ENCODE results near the gene LRRC70. TPM values are rescaled to one million over a fixed set of nuclear protein-coding genes. Genes with fewer than 3 reads are reported as not detected.
A peak's percentile ranks its signal among the peaks of the same experiment; 100 is the strongest.

The LRRC70 gene
- total and polyA plus RNA-seq, 2 experiments from 2014 or later, result 0.54 to 0.68 TPM

DNA sequence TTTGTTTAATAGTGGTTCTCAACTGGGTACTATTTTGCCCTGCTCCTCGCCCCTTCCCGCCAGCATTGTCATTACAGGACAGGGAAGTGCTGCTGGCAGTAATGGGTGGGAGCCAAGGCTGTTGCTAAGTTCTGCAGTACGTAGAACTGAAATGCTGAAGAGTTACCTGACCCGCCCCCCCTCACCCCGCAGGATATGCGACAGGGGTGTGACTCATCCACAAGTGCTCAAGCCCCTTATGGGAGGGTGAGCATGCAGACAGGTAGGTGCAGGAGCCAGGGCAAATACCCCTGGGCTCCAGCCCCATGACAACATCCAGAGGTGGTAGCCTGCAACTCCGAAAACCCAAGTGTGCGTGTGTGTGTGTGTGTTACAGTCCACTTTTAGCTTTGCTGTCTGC lies 35.7 kb downstream of the LRRC70 start:
- no peaks in the 10 kb centered on the region for H3K27me3 ChIP-seq
- DNase-seq (ENCODE audit: low read depth in 1 of 2, low spot score in 1 of 2), result no peak
- no peak overlapping the region for H3K4me3 ChIP-seq
- H3K36me3 ChIP-seq, result no peaks in the 10 kb centered on the region
- TF ChIP-seq, protein P1, sequence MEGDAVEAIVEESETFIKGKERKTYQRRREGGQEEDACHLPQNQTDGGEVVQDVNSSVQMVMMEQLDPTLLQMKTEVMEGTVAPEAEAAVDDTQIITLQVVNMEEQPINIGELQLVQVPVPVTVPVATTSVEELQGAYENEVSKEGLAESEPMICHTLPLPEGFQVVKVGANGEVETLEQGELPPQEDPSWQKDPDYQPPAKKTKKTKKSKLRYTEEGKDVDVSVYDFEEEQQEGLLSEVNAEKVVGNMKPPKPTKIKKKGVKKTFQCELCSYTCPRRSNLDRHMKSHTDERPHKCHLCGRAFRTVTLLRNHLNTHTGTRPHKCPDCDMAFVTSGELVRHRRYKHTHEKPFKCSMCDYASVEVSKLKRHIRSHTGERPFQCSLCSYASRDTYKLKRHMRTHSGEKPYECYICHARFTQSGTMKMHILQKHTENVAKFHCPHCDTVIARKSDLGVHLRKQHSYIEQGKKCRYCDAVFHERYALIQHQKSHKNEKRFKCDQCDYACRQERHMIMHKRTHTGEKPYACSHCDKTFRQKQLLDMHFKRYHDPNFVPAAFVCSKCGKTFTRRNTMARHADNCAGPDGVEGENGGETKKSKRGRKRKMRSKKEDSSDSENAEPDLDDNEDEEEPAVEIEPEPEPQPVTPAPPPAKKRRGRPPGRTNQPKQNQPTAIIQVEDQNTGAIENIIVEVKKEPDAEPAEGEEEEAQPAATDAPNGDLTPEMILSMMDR (IDR thresholded peaks at IDR 0.05; ENCODE audit: low read depth, low read length), result no peak
- H3K9me3 ChIP-seq (ENCODE audit: low read depth), result no peaks in the 10 kb centered on the region
- no peak overlapping the region for H3K27ac ChIP-seq
- H3K4me1 ChIP-seq (ENCODE audit: low read depth), result no peaks in the 10 kb centered on the region

DNA sequence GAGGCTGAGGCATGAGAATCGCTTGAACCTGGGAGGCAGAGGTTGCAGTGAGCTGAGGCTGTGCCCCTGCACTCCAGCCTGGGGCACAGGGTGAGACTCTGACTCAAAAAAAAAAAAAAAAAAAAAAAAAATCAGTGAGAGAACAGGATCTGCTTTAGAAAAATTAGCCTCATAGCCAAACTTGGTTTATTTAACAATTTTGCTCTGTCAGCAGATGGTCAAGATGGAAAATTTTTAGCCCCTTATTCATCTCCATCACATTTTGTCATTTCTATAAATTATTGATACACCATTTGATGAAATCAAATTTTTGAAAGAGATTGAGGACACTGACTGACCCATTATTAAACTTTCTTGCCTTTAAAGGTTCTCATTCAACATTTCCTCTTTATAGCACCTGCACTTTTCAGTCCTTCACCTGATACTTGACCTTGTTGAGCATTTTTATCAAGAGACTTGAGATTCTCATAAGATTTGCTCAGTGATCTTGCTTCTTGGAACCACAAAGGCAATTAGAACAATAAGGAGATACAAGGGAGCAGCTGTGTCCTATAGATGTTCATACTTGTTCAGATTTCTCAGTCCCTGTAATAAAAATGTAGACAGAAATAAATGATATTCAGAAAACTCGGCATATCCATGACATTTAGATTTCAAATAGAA lies 38.1 kb downstream of the LRRC70 start:
- Histone ChIP-seq H3K4me3 (no peak overlapping the region), H3K4me1 (ENCODE audit: low read depth) (no peaks in the 10 kb centered on the region), H3K27me3 (no peaks in the 10 kb centered on the region), H3K36me3 (no peaks in the 10 kb centered on the region), H3K9me3 (ENCODE audit: low read depth) (no peaks in the 10 kb centered on the region), H3K27ac (no peak overlapping the region)
- DNase-seq (ENCODE audit: low read depth in 1 of 2, low spot score in 1 of 2), result no peak
- TF ChIP-seq, protein P1 (IDR thresholded peaks at IDR 0.05; ENCODE audit: low read depth, low read length), result no peak

DNA sequence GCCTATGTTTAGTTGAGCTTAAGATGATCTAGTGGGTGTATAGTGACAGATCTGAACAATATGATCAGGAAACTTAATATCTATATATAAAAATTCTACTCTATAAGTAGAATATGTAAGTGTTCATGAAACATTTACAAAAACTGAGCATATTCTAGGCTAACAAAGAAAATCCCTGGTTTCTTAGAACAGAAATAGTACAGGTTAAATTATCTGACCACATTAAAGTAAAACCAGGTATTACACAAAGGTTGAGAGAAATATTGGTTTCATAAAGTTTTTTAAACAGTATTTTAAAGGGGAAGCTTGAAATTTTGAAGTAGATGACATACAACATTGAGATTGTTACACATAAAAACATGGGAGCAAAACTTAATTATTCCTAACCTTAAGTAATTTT lies 39.3 kb downstream of the LRRC70 start:
- no peak overlapping the region for H3K4me3 ChIP-seq
- TF ChIP-seq, protein P1 (IDR thresholded peaks at IDR 0.05; ENCODE audit: low read depth, low read length), result no peak
- H3K9me3 ChIP-seq (ENCODE audit: low read depth), result no peaks in the 10 kb centered on the region
- H3K4me1 ChIP-seq (ENCODE audit: low read depth), result no peaks in the 10 kb centered on the region
- no peak for DNase-seq (ENCODE audit: low read depth in 1 of 2, low spot score in 1 of 2)
- H3K36me3 ChIP-seq, result no peaks in the 10 kb centered on the region
- H3K27me3 ChIP-seq, result no peaks in the 10 kb centered on the region
- no peak overlapping the region for H3K27ac ChIP-seq

DNA sequence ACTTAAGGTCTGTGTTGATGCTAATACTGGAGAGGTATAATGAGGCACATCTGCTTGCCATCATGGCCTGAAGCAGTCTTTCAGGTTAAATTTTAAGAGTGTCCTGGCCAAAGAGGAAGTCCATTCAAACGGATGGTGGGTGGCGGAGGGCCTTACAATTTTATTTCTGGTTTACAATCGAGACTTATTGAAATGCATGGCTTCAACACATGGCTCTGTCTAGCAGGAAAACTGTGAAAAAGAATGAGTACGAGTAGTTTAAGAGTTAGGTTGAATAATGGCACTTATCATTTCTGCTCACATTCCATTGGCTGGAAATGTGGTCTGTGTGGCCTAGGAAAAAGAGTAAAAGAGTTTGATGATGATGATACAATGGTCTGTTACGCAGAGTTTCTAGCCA lies 42.1 kb downstream of the LRRC70 start:
- TF ChIP-seq, protein P1 (IDR thresholded peaks at IDR 0.05; ENCODE audit: low read depth, low read length), result no peak
- Histone ChIP-seq H3K36me3 (no peaks in the 10 kb centered on the region), H3K27me3 (no peaks in the 10 kb centered on the region), H3K9me3 (ENCODE audit: low read depth) (no peaks in the 10 kb centered on the region), H3K27ac (no peak overlapping the region), H3K4me3 (no peak overlapping the region), H3K4me1 (ENCODE audit: low read depth) (peaks cover 7% of the 10 kb centered on the region)
- DNase-seq (ENCODE audit: low read depth in 1 of 2, low spot score in 1 of 2), result no peak

DNA sequence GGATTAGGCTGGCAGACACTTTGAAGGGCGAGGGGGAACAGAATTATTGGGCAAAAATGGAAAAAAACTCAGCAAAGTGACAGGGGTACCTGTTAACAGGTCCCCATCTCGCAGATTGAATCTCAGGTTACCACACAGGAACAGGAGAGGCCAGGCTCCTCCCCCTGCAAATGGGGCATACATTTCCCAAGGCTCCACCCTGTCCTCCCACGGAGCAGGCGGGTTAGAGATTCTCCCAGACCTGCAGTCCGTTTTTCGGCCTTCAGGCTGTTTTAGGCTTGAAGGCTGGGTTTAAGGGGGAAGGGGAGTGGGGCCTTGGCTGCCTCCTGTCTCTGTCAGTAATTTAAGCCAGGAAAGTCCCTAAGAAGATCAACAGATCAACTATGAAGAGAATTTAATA lies 42.7 kb downstream of the LRRC70 start:
- Histone ChIP-seq H3K27me3 (no peaks in the 10 kb centered on the region), H3K4me1 (ENCODE audit: low read depth) (peaks cover 8% of the 10 kb centered on the region), H3K36me3 (no peaks in the 10 kb centered on the region), H3K9me3 (ENCODE audit: low read depth) (no peaks in the 10 kb centered on the region), H3K27ac (no peak overlapping the region), H3K4me3 (no peak overlapping the region)
- TF ChIP-seq, protein P1 (IDR thresholded peaks at IDR 0.05; ENCODE audit: low read depth, low read length), result no peak
- DNase-seq (ENCODE audit: low read depth in 1 of 2, low spot score in 1 of 2), result peak in 1 of 2 donors; percentile 38

All from cardiac muscle cell (in vitro differentiated cells and primary cell).